Stimulated activated CD4-positive, alpha-beta T cell treated with anti-CD3 and anti-CD28 coated beads, Interleukin-12 subunit alpha, Interleukin-12 subunit beta, amount 100 ng/mL, for 4 hours (primary cell): ENCODE results near the gene MED16.
"Not testable (repeated sequence)": the region's sequence is repeated elsewhere in the genome, so short reads cannot be mapped to it uniquely, and the experiment has no call there.

Experiments used
- DNase-seq: peaks from one replicate; pipeline ENCODE4 v3.0.0-alpha.2; 2020

The MED16 gene

DNA sequence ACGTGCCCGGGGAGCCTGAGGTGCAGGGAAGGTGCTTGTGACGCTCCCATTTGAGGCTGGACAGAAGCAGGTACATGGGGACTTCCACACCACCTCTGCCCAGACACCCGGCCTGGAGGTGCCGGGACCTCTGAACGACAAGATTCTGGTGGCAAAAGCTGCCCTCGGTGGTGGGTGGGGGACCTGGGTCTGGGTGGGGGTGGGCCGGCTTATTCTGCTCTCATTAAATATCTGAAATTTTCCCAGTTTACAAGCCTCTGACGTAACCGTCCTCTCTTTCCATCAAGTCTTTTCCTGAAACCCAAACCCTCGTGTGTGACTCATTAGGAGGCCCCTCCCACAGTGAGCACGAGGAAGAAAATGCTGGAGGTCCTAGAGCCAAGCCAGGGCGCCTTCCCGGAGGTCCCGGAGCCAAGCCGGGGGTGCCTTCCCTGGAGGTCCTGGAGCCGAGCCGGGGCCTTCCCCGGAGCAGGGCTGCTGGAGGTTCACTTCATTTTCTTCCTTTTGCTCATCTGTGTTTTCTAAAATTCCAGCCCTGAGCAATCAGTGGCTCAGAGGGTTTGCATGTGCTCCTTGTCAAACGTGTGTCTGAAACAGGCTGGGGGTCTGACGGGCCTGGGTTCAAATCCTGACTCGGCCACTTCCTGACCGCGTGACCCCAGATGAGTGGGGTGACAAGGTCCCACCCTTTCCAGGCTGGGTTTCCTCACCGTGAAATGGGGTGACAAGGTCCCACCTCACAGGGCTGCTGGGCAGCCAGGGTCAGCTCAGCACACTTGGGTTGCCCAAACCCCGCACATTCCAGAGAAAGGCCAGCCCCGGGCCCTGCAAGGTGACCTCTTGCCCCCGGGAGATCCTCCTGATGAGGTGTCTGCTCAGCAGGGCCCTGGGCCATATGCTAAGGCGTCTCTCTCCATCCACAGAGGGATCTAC, 23.5 kb downstream of the MED16 start:
- no peak for DNase-seq

DNA sequence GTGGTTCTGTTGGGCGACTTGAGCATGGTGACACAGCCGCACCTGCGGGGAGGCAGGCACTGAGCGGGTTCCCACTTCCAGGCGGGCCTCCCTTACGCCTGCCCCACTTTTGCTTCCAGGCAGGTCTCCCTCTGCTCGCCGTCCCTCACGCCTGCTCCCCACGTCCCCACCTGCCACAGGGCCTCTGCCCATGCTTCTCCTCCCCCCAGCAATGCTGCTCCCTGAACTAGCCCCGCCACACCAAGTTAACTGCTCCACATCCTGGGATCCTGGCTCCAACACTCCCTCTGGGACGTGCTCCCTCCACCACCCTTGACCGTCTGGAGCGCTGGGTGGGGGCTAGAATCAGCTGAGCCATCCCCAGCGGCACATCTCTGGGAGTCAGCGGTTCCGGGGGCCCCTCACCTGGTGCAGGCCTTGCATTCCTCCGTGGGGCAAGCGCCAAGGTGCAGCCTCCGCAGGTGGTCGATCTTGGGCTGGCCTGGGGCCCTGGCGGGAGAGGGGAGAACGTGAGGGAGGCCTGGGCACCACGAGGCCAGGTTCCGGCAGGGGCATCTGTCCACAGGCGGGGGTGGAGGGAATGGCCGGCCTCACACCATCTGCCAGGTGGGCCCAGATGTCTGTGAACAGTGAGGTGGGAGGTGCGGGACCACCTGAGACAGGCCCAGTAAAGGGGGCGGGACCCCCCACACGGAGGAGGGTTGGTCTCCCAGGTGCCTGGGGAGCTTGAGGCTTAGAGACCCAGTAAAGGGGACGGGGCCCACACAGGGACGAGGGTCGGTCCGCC, 24.3 kb downstream of the MED16 start:
- no peak for DNase-seq

GRCh38 chr19:867855-868457, 25.0 kb downstream of the MED16 start:
- DNase-seq: no peak

- no peak for DNase-seq
Observed at GRCh38 chr19:867301-867793, 25.6 kb downstream of the MED16 start.

GRCh38 chr19:866769-867300, 26.2 kb downstream of the MED16 start:
- DNase-seq: no peak

- DNase-seq: no peak
Observed at GRCh38 chr19:863315-863620, 29.7 kb downstream of the MED16 start.

DNA sequence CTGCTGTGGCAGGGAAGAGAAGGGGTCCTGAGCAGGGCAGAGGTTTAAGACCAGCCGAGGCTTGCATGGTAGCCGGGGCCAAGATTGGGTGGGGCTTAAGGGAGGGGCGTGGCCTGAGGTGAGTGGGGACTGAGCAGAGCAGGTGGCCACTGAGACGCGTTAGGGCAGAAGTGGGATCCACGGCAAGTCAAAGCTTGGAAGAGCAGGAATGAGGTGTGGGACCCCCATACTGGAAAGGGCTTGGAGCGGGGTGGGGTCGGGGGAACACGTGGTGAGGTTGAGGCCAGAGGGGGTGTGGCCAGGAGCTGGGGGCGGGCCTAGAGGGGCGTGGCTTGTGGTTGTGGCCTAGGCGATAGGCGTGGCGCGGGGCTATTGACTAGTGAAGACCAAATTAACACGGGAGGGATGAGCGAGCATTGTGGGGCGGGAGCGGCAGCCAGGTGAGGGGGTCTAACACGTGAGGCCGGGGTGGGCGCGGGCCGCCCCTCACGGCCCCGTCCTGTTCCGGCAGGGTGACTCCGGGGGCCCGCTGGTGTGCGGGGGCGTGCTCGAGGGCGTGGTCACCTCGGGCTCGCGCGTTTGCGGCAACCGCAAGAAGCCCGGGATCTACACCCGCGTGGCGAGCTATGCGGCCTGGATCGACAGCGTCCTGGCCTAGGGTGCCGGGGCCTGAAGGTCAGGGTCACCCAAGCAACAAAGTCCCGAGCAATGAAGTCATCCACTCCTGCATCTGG, 30.2 kb downstream of the MED16 start:
- DNase-seq: peak; percentile 69

DNA sequence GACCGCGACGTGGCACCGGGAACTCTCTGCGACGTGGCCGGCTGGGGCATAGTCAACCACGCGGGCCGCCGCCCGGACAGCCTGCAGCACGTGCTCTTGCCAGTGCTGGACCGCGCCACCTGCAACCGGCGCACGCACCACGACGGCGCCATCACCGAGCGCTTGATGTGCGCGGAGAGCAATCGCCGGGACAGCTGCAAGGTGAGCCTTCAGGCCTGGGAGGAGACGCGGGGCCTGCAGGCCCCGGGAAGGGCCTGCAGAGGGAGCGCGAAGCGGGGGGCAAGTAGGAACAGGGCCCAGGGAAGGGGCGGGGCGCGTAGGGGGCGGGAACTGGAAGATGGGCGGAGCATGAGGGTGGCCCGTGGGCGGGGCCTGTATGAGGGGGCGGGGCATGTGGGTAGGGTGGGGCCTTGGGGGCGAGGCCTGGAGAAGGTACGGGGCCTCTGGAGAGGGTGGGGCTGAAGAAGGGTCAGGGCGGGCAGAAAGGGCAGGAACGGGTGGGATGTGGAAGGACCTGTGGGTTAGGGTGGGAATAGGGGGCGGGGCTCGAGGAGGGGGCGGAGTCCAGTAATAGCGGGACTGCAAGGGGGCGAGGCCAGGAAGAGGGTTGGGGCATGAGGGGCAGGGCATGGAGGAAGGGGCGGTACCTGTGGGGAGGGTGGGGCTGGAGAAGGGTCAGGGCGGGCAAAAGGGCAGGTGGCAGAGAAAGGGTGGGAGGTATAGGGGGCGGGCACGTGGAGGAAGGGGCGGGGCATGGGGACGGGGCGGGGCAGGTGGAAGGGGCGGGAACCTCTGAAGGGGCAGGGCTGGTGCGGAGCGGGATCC, 31.0 kb downstream of the MED16 start:
- peak; percentile 65 for DNase-seq

GRCh38 chr19:861141-861755, 31.7 kb downstream of the MED16 start:
- no peak for DNase-seq

- DNase-seq: no peak
Observed at GRCh38 chr19:858868-859843, 33.8 kb downstream of the MED16 start, which contains the start of gene CFD. Gene CFD (plus strand): TSS chr19:859664. CDS start chr19:859690, 26 bp downstream.

DNA sequence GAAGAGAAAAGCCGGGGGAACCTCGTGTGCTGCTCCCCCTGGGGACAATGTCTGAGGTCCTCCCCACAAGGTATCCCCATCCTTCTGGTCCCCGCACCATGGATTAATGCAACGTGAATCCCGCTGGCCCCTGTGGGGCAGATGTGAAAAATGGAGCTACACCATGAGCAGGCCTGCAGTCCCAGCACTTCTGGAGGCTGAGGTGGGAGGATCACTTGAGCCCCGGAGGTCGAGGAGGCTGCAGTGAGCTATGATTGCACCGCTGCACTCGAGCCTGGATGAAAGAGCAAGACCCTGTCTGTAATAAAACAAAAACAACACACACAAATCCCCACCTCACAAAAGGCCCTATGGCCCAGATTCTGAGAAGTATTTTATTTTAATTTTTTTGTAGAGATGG, 34.7 kb downstream of the MED16 start:
- DNase-seq: no peak

- no peak for DNase-seq
Observed at GRCh38 chr19:855566-856120, 37.3 kb downstream of the MED16 start.

DNA sequence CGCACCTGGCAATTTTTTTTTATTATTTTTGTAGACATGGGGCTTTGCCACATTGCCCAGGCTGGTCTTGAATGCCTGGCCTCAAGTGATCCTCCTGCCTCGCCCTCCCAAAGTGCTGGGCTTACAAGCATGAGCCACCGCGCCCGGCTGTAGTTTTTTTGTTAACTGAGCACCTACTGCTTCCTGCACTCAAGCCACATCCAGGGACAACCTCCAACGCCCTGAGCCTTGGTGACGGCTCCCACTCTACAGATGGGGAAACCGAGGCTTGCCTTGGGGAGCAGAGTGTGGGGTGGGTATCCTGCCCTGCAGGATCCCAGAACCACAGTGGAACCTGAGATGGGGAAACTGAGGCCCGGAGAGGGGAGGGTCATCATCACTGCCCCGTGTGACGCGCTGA, 37.8 kb downstream of the MED16 start:
- no peak for DNase-seq

DNA sequence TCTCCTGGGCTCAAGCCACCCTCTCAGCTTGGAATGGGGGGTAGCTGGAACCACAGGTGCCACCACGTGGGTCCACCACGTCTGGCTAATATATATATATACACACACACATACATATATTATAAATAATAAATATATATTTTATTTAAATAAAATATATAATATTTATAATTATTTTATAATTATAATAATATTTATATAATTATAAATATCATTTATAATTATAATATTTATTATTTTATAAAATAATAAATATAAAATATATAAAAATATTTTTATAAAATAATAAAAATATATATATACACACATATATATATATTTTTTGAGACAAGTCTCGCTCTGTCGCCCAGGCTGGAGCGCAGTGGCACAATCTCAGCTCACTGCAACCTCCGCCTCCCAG, 38.4 kb downstream of the MED16 start:
- DNase-seq: no peak

DNA sequence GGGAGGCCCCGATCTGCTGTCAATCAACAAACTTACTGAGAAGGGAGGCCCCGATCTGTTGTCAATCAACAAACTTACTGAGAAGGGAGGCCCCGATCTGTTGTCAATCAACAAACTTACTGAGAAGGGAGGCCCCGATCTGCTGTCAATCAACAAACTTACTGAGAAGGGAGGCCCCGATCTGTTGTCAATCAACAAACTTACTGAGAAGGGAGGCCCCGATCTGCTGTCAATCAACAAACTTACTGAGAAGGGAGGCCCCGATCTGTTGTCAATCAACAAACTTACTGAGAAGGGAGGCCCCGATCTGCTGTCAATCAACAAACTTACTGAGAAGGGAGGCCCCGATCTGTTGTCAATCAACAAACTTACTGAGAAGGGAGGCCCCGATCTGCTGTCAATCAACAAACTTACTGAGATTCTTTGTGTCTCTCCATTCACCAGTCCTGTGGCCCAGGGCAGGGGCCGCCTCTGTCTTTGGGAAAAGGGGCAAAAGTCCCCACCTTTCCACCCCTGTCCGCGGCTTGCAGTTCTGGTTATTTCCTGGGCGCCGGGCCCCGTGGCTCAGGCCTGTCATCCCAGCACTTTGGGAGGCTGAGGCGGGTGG, 39.3 kb downstream of the MED16 start:
- not testable (repeated sequence) for DNase-seq

GRCh38 chr19:853014-853585, 39.9 kb downstream of the MED16 start:
- DNase-seq: no peak

- DNase-seq: no peak
Observed at GRCh38 chr19:852136-853013, 40.6 kb downstream of the MED16 start, which contains the start of gene ELANE. Gene ELANE (plus strand): TSS chr19:852303. CDS start chr19:852329, 26 bp downstream.

GRCh38 chr19:850979-851335, 42.0 kb downstream of the MED16 start:
- no peak for DNase-seq
